Stimulated activated CD4-positive, alpha-beta T cell treated with anti-CD3 and anti-CD28 coated beads, Interleukin-15, amount 100 ng/mL, for 24 hours (primary cell): Measurements from ENCODE around the gene VILL.
A peak's percentile ranks its signal among the peaks of the same experiment; 100 is the strongest.
"Not testable (repeated sequence)": the region's sequence is repeated elsewhere in the genome, so short reads cannot be mapped to it uniquely, and the experiment has no call there.

Source experiments
- DNase-seq: peaks from one replicate; pipeline ENCODE4 v3.0.0-alpha.2; 2020

VILL gene

DNA sequence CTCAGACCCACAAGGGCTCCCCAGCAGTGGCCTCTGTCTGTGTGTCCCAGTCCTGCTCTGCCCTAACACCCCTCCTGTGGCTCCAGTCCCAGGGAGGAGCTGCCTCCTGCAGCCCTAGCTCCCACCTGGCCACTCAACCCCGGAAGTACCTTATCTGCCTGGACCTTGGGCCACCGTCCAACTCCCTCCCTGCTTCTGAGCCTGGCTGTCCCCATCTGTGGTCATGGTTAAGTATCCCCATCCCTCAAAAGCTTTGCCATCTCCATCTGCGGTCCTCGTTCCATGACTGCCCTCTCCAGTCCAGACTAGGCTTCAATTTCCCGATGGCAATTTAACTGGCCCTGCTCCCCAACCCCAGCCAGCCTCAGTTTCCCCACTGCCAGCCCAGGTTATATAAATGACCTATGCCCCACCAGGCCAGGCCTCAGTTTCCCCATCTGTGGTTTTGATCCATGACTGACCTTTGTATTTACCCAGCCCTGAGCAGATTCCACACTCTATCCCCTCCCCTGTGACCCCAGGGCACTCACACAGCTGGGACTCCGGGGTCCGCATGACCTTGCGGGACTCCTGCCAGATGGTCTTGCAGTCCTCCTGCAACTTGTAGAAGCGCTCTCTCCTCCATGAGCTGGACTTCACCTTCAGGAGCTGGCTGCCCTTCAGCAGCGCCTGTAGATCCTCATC lies 29.2 kb downstream of the VILL start:
- DNase-seq = no peak

DNA sequence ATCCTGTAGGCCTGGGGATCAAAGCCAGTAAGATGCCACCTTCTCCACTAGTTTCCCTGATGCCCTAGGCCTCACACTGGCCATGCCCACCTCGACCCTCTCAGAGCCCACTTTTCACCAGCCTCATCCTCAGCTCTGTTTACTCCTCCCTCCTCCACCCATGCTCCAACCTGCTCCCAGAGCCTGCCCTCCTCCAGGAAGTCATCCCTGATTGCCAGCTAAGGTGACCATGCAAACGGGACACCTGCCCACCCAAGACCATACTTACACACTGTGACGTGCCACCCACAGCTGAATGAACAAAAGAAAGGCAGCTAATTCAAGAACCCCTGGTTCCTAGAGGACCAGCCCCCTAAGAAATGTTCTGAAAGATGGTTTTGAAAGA lies 29.7 kb downstream of the VILL start:
- DNase-seq = no peak

DNA sequence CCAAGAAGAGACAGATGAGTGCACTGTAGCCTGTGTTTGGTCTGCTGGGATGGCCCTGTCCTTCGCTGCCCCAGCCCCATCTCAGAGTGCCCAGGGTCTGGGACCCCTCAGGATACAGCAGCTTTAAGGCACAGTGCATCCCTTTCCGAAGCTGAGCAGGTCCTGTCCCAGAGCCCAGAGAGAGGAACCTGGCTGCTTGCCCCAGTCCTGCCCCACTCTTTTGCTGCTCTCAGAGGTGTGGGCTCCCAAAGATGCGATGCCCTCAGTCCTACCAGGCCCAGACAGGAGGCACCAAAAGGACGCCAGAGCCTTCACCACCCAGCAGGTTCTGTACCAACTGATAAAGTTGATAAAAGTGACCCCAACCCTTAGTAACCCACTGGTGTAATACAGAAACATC lies 30.6 kb downstream of the VILL start:
- no peak for DNase-seq

DNA sequence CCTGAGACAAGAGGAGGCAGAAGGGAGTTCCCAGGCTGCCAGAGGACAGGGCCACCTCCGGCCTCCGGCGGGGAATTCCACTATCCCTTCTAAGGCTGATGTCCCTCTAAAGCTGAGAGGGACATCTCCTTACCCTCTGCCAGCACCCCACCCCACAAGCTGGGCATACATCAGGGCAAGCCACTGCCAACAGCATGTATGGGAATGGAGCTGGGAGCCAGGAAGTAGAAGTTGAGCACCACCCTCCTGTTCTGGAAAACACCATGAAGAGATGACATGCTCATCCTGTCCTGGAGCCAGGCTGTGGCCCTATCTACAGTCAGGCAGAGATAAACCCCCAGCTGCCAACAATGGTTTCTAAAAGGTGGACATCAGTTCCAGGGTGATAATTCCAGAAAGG lies 31.7 kb downstream of the VILL start:
- DNase-seq = no peak

DNA sequence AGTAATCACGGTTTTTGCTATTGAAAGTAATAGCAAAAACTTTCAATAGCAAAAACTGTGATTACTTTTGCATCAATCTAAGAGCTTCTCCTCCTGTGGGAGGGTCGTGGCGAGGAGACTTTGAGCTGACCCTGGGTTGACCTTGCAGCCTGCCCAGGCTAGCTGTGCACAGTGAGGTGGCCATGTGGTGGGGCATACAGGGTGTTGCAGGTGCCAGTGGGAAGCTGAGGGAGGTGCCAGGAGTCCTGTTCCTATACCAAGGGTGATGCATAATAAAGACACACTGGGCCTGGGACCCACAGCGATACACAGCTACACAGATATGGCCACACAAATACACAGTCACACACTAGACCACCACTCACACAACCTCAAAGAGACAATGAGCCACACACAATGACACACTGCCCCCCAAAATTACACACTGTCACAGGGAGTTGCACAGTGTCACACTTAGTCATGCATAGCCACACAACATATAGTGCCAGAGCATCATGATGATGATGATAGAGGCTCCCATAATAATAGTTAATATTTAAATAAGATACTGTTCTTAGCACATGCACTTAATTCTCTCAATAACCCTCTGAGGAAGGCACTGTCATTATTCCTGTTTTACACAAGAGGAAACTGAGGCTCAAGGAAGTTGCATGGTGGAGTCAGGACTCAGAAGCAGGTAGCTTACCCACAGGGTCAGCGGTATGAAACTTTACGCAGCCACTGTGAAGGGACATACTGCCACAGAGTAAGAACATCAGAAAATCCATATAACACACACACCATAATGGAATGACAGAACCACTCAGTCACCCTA lies 32.5 kb downstream of the VILL start:
- DNase-seq = no peak

DNA sequence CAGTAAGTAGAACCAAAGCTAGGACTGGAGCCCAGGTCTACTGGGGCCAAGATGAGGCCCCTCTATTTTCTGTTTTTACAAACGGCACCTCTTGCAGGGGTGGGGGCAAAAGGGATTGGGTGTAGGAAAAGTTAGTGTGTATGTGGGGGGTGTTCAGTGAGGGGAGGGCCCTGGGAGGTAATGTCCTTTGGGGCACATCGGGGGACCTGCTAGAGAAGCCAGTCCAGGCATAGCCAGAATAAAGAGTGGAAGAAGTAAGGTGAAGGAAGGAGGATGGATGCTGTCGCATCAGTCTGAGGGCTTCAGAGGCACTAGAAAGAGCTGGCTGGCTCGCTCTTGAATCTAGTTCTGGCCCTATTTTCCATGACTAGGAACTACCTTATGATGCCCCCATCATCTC lies 36.3 kb downstream of the VILL start:
- no peak for DNase-seq

DNA sequence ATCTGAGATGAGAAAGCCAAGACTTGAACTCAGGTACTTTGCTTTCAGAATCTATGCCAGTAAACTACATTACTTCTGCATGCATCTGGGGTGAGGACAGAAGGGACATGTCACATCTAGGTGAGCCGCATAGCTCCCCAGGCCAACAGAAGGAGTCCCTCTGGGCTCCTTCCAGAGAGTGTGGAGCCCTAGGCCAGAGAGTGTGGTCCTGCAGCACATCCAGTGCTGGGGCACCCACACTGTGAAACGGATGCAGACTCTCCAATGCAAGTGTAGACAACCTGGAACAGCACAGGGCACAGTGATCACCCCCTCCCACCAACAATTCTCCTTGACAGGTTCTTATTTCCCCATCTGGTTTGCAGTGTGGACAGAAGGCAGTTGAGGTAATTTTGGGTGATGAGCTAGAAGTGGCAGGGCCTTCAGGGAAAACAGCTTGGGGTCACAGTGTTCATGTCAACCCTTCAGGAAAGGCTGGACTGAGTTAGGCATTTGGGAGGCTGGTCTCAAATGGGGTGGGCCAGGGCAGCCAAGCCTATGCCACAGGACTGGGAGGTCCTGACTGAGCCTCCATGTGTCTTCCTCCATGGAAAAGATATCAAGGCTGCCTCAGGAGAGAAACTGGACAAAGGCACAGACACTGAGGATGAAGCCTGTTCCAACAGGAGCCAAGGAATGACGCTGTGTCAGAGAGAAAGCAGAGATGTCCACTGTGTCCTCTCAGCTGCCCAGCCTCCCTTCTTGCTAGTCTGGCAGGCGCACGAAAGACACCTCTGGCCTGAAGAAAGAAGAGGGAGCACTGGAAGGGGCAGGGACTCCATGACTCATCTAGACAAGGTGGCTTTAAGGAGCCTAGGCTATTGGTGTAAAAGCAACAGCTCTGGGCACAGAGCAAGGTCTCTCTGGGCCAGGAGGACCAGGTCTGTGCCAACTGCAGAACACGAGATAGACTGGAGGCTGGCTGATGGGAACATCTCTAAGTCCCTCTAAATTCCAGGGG lies 37.2 kb downstream of the VILL start:
- DNase-seq = no peak

DNA sequence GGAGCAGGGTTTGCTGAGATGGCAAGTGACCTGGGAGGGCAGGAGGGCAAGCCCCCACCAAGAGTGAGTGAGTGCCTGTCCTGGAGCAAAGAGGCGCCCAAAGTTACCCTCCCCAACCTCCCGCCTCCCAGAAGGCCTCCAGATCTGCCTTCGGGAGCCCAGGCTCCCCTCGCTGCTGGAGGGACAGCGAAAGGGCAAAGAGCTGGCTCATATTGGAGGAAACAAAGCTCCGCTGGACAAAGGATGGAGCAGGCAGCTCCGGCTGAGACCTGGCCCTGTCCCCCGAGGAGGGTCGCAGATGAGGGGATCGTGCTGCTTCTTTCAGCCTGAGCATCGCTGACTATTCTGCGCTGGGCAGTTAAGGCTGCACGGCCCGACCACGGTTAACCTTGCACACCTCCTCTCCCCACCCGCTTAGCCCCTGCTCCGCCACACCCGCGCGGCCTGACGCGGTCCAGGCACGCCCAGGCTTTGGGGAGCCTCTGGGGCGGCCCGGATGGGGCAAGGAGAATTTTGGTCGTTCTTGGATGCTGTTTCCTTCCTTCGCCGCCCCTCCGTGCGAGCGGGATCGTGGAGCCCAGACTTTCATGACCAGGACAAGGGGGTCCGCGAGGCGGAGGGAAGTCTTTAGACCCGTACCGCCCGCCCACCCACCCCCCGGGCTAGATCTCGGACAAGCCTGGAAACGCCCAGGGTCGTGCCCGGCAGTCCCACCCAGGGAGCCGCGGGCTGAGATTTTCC lies 38.2 kb downstream of the VILL start:
- DNase-seq = no peak

DNA sequence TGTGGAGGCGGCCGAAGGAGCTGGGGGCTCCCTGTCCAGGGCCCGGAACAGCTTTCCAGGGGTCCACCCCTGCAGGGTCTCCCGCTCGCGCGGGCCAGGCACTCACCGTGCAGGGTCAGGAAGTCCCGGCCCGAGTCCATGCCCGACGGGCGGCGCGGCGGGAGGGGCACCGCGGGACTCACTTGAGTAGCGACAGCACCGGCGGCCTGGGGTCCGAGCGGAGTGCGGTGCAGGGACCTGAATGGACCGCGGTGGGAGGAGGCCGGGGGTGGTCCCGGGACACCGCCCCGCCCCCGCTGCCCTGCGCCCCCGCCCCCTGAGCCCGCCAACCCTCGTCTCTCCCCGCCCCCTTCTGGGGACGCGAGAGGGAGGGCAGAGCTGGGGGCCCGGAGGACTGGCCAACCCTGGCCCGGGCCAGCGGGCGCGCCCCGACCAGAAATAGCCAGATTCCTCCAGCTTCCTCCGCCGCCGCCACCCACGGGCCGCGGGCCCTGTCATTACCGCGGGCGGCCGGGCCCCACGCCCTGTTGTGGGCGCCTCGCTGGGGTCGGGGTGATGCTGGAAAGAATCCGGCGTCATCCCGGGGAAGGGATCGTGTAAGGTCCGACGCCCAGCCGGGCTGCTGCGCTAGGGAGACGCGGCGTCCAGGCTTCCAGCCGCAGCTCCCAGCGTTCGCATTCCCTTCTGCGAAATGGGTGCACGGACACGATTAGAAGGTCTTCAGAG lies 39.0 kb downstream of the VILL start, which contains the start of gene PLCD1:
Gene PLCD1, minus strand, starts transcription at position 243 of the 726 bp plus-strand sequence. Its CDS starts 103 bp downstream, at position 140.
- peak; percentile 47 for DNase-seq

DNA sequence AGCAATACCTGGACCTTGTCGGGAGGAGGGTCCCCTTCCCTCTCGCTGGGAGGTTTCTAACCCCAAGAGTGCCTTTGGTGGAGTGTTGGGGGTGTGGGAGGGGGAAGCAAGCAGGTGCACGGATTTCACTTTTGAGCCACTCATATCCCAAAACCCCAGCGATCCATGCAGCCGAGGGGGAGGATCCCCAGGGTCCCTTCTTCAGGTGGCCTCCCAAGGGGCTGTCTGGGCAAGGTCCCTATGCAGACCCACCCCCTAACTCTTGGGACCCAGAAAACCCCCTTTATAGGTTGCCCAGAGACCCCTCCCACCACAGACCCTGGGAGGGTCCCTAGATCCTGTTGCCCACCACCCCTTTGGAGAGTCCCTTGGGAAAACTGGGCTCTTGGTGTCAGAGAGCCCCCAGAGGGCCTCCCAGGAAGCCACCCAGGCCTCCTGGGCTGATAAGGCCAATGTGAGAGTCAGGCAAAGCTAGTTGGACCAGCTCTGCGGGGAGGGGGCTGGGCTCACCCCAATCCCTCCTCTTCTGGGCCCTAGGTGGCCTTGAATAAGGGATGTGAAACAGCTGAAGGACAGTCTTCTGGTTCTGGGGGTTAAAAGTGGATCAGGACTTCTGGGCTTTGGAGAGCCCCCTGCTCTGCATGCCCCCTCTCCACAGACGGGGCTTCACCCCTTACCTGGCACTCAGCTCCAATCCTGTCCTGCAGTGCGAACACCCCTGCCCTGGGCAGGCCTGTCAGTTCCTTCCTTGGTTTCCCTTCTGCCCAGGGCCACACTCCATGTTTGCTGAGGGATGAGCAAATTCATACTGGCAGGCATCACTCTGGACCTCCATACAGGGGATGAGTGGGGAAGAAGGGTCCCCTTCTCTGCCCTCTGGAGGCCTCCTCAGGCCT lies 39.8 kb downstream of the VILL start:
- no peak for DNase-seq

DNA sequence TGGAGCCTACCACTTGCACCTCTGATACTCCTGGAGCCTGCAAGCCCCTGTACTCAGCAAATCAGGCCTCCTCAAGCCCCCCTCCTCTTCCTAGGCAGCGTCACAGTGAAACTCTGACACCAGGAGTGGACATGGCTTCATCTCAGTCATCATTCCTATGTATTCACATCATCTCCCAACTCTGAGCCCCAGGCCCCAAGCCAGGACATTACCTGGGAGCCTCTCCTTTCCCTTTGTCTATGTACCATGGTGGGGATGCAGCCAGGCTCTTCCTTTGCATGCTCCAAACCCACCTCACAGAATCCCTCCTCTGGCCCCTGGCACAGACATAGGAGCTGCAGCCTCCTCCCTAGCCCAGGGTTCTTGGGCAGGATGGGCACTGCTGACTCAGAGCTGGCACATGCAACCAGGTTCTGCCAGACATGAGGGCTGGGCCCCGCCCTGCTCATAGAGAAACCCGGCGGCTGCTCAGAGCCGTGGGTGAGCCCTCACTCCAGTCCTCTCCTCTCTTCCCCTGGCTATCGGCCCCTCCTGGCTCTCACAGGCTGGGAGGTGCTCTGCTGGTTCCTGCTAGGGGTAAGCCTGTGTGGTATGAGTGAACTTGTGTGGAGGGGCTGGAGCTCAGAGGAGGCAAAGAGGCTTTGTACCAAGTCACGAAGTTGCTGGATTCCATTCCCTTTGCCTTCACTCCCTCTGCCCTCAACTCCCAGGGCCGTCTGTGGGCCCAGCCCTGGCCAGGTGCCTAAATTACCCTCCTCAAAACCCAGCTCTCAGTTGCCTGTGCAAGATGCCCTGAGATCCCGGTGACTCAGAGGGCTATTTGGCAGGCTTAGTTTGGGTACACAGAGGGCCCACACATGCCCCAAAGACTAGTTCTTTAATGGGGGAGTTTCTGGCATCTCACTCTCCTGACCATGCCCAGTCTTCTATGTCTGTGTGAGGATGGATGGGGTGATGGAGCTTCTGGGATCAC lies 40.7 kb downstream of the VILL start:
- peak; percentile 60 for DNase-seq

DNA sequence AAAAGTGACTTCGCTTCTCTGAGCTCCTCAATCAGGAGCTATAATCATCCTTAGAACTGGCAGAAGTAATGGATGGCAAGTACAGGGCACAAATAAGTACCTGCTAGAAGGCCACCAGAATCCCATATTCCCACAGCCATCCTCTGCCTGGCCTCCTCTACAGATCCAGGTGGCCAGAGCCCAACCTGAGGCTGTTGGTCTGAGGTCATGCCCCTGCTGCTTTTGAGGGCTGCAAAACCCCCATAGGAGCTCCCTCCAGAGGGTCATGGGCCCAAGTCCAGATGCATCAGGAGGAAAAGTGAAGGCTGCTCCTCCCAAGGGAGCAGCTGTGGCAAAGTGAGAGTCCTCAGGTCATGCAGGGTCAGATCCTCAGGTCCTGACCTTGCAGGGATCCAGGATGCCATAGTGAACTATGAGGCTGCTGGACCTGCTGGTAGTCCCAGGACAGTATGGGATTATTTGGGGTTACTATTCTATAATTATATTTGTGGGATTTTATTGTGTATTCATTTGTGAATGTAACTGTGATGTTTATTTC lies 41.8 kb downstream of the VILL start:
- DNase-seq = no peak

DNA sequence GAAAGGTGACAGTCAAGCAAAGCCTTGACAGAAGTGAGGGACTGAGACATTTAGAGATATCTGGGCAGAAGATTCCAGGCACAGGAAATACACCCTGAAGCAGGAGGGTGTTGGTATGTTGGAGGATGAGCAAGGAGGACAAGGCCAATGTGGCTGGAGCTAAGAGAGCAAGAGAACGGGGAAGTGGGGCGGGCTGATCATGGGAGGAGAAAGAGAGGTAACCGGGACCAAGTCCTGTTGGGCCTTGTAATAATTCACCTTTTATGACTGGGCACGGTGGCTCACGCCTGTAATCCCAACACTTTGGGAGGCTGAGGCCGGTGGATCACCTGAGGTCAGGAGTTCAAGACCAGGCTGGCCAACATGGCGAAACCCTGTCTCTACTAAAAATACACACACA lies 43.0 kb downstream of the VILL start:
- not testable (repeated sequence) for DNase-seq

DNA sequence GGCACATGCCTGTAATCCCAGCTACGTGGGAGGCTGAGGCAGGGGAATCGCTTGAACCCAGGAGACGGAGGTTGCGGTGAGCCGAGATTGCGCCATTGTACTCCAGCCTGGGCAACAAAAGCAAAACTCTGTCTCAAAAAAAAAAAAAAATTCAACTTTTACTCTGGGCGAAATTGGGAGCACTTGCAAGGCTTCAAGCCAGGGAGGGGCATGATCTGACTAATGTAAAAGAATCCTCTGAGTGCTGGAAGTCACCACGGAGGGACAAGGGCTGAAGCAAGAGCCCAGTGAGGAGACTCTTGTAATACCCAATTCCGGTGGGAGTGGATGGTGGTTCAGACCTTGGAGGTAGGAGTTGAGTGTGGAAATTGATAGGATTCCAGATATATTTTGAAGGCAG lies 43.7 kb downstream of the VILL start:
- DNase-seq = not testable (repeated sequence)

DNA sequence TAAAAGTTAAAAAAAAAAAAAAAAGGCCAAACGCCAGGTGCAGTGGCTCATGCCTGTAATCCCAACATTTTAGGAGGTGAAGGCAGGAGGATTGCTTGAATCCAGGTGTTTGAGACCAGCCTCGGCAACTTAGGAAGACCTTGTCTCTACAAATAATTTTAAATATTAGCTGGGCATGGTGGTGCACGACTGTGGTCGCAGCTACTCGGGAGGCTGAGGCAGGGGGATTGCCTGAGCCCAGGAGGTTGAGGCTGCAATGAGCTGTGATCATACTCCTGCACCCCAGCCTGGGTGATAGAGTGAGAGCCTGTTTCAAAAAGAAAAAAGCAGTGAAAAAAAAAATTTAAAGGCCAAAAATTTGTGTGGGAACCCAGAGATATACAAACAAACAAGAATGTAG lies 45.7 kb downstream of the VILL start:
- DNase-seq = no peak

DNA sequence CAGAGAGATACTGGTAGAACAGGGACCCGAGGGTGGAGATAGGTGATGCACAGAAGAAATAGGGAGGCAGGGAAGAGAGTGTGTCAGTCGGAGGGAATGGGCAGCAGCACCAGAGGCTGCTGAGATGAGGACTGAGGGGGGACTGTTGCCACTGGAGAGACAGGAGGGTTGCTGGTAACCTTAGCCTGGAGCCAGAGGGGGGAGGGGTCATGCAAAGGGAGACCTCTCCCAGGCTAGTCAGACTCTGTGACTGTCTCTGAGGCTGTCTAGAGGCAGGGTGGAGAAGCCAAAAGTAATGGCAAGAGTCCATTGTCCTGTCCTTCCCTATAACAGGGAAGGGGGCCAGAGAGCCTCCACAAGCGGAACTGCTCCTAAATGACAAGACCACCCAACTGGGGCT lies 46.3 kb downstream of the VILL start:
- DNase-seq = no peak

DNA sequence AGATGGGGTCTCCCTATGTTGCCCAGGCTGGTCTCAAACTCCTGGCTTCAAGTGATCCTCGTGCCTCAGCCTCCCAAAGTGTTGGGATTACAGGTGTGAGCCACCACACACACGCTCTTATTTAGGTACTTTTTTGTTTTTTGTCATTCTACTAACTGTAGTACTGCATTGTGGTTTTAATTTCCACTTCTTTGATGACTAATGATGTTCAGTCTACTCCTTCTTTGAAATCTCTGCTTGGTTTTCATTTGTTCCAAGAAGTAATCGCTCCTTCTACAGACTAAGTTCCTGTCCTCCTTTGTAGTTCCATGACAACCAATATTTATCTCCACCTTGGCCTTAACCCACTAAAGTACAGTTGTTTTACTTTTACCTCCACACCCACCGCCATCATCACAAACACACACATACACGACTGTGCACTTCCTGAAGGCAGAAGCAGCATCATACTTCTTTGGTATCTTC lies 47.9 kb downstream of the VILL start:
- DNase-seq = peak; percentile 48

DNA sequence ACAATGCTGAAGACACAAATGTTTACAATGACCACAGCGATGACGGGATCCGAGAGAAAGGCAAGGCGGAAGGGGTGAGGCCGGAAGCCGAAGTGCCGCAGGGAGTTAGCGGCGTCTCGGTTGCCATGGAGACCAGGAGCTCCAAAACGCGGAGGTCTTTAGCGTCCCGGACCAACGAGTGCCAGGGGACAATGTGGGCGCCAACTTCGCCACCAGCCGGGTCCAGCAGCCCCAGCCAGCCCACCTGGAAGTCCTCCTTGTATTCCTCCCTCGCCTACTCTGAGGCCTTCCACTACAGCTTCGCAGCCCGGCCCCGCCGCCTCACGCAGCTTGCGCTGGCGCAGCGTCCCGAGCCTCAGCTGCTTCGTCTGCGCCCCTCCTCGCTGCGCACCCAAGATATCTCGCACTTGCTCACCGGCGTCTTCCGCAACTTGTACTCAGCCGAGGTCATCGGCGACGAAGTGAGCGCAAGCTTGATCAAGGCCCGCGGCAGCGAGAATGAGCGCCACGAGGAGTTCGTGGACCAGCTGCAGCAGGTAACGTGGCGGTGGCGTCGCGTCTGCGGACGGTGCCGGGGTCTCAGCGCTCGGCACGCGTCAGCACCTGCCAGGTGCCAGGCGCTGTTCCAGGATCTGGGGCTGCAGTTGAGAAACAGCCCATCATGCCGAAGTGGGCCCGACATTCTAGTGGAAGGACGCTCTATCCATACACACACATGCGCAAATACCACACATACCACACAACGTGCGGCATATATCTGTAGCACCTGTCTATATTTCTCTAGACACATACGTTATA lies 48.7 kb downstream of the VILL start, which contains the start of gene DLEC1:
Gene DLEC1, plus strand, starts transcription at position 108 of the 798 bp plus-strand sequence. Its CDS starts 18 bp downstream, at position 126.
- peak; percentile 86 for DNase-seq
